ENCODE data around the gene CENPO.

Gene CENPO

DNA sequence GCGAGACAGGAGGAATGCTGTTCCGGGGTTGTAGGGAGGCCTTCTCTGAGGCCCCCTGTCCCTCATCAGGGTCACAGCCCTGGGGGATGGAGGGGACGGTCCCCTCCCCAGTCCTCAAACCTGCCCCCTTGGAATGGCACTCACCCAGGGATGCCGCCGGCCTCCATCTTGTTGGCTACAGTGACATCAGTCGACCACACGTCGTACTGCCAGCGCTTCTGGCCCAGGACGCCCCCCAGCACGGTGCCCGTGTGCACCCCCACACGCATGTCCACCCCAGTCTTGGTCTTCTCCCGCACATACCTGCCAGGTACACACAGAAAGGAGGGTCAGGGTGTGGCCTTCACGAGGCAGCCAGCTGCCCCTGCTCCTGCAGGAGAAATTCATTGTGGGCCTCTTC lies 46.5 kb downstream of the CENPO start:
- DNase-seq: no peak

DNA sequence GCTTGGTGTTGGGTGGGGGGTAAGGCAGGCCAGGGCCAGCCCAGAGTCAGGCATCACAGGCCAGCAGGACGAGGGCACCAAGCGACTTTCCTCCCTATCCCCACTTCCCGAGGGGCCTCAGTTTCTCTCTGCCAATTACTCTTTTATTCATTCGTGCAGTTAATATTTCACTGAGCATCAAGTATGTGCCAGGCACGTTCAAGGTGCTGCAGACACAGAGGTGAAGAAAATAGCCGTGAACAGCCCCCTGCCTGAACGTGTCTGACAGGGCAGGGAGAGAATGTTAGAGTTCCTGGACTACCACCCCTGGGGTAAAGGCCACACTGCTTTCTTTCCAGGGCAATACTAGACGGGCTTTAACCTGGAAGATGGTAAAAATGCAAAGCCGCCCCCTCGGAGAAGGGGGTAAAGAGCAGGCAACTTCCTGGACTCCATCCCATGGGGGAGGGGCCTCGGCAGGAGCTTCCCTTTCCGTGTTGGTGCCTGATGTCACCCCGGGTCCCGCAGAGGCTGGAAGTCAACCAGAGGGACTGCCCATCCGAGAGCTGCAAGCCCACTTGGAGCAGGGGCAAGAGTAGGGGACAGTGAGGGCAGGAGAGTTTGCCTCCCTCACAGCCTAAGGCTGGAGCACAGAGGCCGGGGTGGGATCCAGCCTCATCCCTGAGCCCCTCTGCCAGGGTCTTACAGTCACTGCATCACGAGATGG lies 47.1 kb downstream of the CENPO start:
- DNase-seq: no peak

DNA sequence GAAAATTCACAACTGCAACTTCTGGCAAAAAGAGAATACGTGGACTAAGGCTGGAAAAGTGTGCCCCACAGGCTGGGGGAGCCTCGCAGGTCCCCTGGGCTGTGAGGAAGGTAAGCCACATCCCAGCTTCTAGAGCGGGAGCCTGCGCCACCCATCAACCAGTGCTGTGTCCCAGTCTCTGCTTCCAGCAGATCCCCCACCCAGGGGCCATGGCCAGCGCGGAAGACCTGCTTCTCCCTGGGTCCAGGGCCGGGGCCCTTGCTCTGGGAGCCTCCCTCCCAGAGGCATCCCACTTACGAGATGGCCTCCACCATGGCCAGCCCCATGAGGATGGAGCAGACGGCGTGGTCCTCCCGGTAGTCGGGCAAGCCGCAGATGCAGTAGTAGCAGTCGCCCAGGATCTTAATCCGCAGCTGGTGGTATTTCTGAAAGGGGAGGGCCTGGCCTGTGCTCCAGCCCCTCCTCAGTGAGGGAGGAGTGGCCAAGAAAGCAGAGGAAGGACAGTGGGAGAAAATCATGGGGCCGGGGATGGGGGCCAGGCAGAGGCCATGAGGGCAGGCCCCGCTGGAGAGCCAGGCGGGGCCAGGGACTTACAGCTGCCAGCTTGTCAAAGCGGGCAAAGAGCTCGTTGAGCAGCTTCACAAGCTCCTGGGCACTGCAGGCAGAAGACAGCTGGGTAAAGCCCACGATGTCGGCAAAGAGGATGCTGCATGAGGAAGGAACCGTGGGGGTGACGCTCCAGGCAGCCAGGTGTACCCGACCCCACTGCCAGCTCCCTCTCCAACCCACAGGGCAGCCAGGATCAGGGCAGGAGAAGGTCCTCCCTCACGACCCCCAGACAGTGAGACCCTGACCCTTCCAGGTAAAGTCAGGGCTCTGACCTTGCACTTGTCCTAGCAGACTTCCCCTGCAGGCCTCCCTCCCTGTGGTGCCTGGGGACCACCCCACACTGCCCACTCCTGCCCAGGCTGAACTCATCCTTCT lies 48.0 kb downstream of the CENPO start:
- DNase-seq: no peak

DNA sequence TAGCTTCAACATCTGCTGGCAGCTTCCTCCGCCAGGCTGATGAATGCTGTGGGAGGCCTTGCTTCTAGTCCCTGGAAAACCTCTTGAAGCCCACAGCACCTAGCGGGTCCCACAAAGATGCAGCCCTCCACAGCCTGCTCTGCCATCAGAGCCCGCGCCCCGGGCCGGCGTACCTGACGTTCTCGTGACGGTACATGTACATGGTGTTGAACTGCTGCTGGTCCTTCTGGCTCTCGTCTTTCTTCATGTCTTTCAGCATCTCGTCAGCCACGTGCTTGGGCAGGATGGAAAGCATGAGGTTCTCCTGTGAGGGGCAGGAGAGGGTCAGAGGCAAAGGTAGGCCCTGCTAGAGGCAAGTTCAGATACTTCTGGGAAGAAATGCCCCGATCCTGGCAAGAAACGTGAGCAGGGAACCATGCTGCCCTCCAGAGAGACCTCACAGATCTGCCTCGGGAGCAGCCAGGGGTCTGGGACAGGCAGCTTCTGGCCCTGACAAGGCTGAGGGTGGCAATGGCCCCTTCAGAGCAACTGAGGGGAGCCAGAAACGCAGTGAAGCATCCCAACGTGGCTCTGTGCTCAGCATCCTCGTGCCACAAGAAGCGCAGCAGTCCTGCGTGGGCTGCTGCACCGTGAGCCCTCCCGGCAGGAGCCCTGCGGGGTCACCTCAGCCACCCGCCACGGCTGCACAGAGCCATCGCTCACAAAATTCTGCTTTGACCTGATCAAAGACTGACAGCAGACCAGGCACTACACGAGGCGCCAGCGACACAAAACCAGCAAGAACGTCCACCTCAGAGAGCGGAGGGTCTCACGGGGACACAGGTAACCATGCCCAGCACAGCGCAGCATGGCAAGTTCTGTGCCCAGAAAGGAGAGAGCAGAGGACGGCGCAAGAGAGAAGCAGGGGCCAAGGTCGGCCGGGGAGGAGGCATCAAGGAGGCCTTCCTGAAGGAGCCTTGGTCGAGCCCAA lies 49.1 kb downstream of the CENPO start:
- no peak for DNase-seq

DNA sequence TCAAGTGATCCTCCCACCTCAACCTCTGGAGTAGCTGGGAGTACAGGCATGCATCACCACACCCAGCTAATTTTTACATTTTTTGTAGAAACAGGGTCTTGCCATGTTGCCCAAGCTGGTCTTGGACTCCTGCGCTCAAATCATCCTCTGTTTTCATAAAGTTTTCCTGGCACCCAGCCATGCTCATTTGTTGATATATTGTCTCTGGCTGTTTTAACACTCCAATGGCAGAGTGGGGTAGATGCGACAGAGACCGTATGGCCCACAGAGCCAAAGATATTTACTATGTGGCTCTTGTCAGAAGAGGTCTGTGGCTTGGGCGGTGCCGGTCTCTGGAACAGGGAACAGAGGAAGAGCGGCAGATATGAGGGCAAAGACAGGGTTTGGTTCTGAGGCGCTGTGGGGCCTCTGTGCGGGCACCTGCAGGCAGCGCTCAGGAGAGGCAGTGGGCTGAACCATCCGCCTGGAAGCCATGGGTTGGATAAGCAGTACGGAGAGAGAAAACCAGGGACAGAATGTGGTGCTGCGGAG lies 50.2 kb downstream of the CENPO start:
- DNase-seq: no peak

DNA sequence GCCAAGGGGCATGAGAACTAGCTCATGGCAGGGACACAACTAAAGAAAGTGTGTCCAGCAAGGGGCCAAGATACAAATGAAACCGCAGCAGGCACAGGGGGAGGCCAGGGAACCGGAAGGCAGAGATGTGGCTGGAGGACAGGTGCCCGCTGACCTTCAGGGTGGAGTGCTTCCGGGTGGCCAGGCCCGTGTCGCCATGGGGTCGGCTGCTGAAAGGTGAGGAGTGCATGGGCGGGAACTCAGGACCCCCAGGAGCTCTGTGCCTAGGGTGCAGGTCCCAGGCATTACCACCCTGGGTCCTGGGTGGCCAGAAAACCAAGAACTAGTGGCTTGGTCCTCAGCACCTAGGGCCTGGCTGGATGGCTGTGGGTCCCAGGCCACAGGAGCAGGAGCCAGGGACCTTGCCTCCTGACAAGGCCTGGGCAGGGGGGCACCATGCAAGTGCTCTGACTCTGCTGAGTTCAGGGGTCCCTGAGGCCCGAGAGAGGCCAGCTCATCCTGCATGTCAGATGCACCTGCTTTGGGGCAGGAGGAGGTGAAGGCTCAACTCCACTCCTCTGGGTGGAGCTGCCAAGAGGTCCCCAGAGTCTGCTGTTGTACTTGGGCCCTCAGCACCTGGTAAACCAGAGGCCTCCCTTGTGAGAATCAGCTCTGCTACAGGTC lies 50.9 kb downstream of the CENPO start:
- DNase-seq: no peak

DNA sequence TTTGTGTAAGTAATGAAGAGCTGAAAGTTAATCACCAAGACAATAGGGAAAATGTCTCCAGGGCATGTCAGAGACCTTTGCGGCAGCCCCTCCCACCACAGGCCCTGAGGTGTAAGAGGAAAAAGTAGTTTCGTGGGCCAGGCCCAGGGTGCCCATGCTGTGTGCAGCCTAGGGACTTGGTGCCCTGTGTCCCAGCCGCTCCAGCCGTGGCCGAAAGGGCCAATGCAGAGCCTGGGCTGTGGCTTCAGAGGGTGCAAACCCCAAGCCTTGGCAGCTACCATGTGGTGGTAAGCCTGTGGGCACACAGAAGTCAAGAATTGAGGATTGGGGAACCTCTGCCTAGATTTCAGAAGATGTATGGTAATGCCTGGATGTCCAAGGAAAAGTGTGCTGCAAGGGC lies 52.5 kb downstream of the CENPO start:
- DNase-seq: no peak

DNA sequence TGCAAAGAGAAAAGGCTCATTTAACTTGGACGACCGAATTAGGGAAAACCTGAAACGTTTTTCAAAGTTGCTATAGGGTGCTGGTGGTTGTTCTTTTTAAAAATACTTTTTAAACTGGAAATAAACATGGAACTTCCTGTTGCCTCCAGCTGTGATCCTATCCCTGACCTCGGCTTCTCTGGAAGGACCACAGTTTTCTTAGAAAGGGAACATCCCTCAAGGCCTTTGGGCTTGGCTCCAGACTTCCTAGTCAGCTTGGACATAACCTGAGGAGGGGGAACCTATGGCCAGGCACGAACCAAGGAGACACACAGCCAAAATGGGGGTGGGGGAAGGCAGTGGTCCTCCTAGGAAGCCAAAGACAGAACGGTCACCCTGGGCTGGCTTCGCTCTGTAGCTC lies 57.7 kb downstream of the CENPO start:
- no peak for DNase-seq

DNA sequence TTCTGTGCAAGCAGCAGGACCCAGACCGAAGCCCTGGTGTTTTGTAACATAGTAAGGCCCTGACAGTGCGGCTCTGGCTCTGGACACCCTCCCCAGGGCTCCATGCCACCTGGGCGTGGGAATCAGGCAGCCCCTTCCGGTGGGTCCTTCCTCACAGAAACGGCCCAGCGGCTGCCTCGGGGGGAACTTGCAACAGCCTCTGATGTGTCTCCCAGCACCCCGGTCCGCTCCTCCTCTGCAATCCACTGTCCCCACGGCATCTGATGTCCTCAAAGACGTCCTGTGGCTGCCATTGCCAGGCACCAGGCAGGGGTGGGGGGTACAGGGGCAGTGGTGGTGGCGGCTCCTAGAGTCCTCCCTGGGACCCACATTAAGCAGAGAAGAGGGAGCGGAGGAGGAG lies 58.8 kb downstream of the CENPO start:
- DNase-seq: no peak

DNA sequence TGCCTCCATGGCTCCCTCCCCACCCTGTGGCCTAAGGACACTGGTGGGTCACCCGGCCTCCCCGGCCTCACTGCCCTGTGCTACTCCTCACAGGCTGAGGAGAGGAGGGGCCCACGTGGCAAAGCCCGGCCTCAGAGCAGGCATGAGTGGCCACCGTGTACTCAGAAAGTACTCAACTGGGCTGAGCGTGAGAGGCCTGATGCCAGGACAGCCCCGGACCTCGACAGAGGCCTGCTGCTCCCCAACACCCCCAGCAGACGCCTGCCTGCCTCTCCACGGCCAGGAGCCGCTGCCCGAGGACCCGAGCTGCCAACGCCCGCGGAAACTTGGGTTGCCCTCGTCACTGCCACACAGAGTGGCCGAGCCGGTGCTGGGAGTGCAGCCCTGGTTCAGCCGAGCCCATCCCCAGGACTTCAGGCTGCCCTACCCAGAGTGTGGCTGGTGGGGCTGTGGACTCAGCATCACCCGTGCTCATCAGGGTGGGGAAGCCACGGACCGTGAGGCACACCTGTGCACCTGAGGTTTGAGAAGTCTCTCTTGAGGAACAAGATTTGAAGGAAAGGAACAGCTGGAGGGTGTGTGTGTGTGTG lies 59.3 kb downstream of the CENPO start:
- no peak for DNase-seq

DNA sequence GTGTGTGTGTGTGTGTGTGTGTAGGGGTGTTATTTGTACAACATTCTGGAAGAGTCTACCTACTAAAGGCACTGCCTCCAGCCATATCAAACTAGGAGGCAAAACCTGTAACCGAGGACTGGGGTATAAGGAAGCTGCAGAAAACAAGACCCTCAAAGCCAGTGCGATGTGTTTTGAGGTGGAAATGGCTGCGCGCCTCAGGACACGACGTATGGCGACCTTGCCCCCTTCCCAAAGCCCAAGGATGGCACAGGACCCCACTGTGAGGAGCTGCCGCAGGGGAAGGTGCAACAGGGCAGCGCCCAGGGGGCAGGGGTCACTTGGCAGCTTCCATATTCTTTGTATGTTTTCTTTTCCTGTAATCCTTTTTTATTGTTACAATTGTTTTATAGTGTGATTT lies 59.8 kb downstream of the CENPO start:
- no peak for DNase-seq

DNA sequence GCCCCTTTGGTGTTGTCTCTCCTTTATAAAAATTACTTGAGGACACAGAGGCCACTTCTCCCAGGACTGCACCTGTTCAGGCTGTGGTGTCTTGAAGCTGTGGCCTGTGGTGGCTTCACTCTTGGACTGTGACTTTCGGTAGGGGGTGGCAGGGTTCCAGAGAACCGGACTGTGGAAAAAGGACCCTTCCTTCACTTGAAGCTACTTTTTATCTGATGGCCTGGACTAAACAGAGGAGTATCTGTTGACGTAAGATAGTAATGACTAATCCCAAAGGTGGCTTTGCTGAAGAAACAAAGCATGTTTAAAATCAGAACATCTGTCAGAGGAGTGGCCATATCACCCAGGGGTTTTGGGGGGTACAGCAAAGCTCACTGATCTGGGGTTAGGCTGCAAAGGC lies 60.8 kb downstream of the CENPO start:
- no peak for DNase-seq

DNA sequence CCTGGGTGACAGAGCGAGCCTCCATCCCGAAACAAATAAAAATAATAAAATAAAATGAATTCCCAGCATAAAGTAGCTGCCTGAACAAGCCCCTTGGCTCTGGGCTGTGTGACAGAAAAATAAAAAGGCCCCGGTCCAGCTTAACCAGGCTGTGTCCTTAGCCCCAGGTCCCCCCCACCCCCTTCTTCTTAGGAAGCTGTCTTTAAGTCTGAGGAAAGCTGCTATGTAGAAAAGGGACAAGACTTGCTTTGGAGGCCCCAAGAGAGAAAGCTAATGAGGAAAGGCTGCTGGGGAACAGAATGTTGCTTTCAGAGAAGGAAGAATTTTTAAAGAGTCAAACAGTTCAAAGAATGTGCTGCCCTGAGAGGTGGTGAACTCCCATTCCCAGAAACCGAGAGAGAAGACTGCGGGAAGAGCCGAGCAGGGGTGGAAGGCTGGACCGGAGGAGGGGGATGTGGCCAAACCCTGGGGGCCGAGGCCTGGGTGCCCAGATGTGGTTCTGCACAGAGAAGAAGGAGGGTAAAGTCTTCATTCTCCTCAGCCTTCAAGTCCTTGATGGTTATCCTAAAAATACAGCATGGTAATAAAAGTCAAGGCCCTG lies 61.9 kb downstream of the CENPO start:
- DNase-seq: no peak

DNA sequence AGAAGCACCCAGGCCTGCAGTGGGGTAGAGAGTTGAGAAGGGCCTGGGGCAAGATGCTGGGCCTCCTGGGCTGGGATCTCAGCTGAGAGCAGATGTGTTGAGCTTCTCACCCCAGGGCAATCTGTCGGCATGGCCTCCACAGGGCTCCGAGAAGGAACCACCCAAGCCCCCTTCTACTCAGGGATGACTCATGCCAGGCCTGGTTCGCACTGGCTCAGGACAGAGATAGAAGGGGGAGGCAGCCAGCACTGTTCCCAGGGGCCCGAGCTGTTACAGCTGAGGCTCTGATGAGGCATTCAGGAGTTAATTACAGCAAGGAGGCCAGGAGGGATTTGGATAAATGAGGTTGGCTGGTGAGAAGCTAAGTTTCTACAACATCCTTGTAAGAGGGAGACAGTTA lies 62.5 kb downstream of the CENPO start:
- no peak for DNase-seq

DNA sequence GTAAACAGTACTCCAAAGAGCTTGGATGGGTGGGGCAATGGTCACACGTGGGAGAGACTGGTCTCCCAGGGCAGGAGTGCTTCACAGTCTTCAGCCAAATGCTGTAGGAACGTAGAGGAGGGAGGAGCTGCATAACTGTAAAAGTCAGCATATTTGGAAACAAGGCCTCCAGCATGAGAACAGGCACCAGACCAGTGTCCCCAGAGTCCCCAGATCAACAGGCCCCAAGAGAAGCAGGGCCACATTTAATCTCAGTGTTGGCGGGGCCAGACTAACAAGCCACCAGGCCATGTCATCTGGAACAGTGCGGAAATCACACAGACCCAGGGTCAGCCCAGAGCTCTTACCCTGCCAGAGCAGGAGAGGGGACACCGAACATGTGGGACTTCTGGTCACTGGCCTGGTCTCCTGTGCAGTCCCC lies 63.6 kb downstream of the CENPO start:
- no peak for DNase-seq

DNA sequence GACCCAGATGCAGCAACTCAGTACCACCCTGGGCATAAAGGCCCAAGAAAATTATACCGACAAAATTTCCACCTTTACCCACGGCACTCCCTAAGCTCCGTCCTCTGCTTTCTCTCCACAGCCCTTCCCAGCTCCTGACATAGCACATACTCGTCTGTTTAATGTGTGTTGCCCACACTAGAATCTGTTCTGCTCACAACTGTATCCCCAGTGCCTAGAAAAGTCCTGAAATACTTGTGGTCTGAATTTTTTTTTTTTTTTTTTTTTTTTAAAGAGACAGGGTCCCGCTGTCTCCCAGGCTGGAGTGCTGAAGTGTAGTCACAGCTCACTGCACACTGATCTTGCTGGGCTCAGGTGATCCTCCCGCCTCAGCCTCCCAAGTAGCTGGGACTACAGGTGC lies 64.5 kb downstream of the CENPO start:
- DNase-seq: no peak

DNA sequence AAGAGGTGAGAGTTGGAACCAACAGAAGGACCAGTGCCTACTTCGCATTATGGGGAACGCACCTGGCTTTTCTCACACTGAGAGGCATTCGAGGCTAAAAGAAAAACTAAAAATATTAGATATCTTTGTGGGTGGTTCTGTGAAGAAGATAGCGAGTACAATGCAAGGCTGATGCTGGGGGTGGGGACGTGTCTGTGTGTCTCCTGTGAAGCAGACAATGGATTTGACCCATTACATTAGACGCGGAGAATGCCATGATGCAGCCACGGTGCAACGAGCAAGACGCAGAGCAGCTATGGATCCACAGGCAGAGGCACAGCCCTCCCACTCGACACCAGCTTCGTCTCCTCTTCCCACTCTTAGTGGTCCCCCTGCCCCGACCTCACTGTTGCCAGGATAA lies 65.8 kb downstream of the CENPO start:
- no peak for DNase-seq

DNA sequence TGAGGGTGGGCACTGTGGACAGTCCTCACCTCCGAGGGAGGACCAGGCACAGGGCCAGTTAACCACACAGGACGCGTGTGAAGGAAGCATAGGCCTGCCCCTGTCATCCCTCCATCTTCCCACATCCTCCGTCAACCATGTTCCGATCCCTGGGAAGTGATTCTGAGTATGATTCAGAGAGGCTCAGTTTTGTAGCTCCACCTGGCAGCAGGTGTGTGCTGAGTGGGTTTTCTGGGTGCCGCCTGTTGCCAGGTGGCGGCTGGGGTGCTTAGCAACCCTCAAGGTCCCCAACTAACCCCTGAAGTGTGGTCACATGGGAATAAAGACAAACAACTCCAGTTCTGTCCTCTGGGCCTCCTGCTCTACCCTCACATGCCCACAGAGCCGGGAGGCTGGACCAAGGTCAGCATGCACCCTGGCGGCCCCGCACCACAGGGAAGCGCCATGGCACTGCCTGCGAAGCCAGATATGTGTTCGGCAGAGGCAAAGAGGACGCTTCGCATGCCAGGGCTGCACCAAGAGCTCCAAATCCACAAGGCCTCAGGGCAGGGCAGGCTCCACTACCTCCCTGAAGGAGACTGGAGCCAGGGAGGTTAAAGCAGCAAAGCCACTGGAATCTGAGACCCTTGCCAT lies 66.9 kb downstream of the CENPO start:
- no peak for DNase-seq

DNA sequence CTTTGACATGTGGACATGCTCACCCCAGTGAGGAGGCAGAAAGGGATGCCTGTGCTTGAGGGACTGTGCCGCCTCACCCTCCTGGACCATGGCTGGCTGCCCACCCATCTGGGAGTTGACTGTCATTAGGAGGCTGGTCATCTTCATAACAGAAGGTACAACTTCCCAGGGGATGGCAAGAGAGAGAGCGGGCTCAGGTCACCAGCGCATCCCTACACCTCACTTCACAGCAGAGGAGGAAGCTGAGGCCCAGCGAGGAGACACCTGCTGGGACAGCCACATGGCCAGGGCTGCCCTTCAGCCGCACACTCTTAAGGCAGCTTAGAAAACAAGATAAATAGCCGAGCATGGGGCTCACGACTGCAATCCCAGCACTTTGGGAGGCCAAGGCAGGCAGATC lies 67.4 kb downstream of the CENPO start:
- DNase-seq: no peak

DNA sequence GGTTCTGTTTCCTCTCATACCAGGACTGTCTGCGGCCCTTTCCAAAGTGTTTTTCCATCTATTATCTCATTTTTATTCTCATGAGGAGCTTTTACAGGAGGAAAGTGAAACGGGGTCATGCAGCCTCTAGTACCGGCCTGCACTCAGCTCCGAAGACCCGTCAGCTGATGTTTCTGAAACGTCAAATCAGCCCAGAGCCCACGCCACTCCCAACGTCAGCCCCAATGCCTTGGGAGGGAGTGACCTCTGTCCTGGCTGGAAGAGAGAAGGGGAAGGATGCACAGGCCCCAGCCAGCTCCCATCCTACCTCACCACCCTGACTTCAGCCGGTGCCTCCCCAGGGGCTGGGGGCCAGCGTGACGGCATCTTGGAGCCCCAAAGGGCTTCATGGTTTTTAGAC lies 68.3 kb downstream of the CENPO start:
- no peak for DNase-seq

DNA sequence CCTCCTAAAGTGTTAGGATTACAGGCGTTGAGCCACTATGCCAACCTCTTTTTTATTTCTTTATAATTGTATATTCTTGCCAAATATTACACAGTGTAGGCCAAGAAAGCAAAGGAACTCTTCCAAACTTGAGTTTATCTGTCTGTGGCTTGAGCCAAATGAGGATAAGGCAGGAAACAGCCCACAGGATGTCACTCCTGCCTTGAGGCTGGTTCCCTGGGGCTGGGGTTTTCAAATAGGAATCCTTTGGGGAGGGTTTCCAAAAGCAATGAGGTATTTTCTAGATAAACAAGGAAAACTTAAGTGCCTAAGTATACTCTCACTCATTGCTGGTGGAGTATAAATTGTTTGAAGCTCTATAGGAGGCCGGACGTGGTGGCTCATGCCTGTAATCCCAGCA lies 70.4 kb downstream of the CENPO start:
- no peak for DNase-seq
